Peyer's patch (tissue), 4 donors: ENCODE measurements around the gene CDKL4. TPM values are rescaled to one million over a fixed set of nuclear protein-coding genes. Genes with fewer than 3 reads are reported as not detected.
"Not testable (repeated sequence)": the region's sequence is repeated elsewhere in the genome, so short reads cannot be mapped to it uniquely, and the experiment has no call there.

Source experiments
- DNase-seq, 3 donors: peaks; one replicate each; pipeline ENCODE4 v3.0.0-alpha.2; 2017 to 2019
- H3K27ac ChIP-seq, 4 donors: fragments of 200-600 bp; sonication (generic); one replicate each; pipeline ENCODE4 v1.5.1; 2016 to 2019
- H3K27me3 ChIP-seq, 2 donors: fragments of 200-600 bp; sonication (generic); one replicate each; pipeline ENCODE4 v1.5.1; 2019
- H3K36me3 ChIP-seq, 3 donors: fragments of 200-600 bp; sonication (generic); one replicate each; pipeline ENCODE4 v1.5.1; 2016 to 2019
- H3K4me1 ChIP-seq, 4 donors: fragments of 200-600 bp; sonication (generic); one replicate each; pipeline ENCODE4 v1.5.1; 2016 to 2019
- H3K4me3 ChIP-seq, 4 donors: fragments of 200-600 bp; sonication (generic); 1 replicate in 3 of 4; 2 replicates in 1 of 4; pipeline ENCODE4 v1.5.1; 2016 to 2019; ENCODE audit warnings: mild to moderate bottlenecking in 1 of 4
- H3K9me3 ChIP-seq, 4 donors: fragments of 200-600 bp; sonication (generic); one replicate each; pipeline ENCODE4 v1.5.1; 2016 to 2019; ENCODE audit warnings: mild to moderate bottlenecking in 1 of 4
- POLR2A ChIP-seq, 2 donors: fragments of 450-650 bp; IDR thresholded peaks; one replicate each; pipeline ENCODE4 v1.5.1; 2017; ENCODE audit warnings: antibody characterized with exemption in 2 of 2, mild to moderate bottlenecking in 2 of 2, moderate library complexity in 2 of 2
- total RNA-seq, 4 donors: library from RNA; depleted of rRNA; stranded (reverse); fragments of >200 nt; gene quantifications; one replicate each; pipeline ENCODE4 v1.1.0, GENCODE V29; 2016
- TF ChIP-seq, protein P1 (sequence below), 6 experiments: fragments of 450-650 bp in 4 of 6; fragments of 200-600 bp in 2 of 6; sonication (generic) in 1 of 6; IDR thresholded peaks; one replicate each; pipeline ENCODE4 v1.5.1; 2017 to 2019; ENCODE audit warnings: antibody characterized with exemption in 6 of 6, mild to moderate bottlenecking in 3 of 6, moderate library complexity in 1 of 6

CDKL4 gene
- total RNA-seq, 4 donors from 2014 or later: 0.70 to 4.1 (median 0.80) TPM; not detected in 1

- TF ChIP-seq, protein P1, sequence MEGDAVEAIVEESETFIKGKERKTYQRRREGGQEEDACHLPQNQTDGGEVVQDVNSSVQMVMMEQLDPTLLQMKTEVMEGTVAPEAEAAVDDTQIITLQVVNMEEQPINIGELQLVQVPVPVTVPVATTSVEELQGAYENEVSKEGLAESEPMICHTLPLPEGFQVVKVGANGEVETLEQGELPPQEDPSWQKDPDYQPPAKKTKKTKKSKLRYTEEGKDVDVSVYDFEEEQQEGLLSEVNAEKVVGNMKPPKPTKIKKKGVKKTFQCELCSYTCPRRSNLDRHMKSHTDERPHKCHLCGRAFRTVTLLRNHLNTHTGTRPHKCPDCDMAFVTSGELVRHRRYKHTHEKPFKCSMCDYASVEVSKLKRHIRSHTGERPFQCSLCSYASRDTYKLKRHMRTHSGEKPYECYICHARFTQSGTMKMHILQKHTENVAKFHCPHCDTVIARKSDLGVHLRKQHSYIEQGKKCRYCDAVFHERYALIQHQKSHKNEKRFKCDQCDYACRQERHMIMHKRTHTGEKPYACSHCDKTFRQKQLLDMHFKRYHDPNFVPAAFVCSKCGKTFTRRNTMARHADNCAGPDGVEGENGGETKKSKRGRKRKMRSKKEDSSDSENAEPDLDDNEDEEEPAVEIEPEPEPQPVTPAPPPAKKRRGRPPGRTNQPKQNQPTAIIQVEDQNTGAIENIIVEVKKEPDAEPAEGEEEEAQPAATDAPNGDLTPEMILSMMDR (IDR thresholded peaks at IDR 0.05): no peak
- no peak for TF ChIP-seq POLR2A (IDR thresholded peaks at IDR 0.05)
- H3K9me3 ChIP-seq: no peaks in the 10 kb centered on the region
- H3K4me3 ChIP-seq: no peak overlapping the region
- no peaks in the 10 kb centered on the region for H3K27me3 ChIP-seq
- H3K27ac ChIP-seq: no peak overlapping the region
- no peaks in the 10 kb centered on the region for H3K4me1 ChIP-seq
- H3K36me3 ChIP-seq: no peaks in the 10 kb centered on the region
- DNase-seq: no peak
These were observed 66.8 kb downstream of the CDKL4 start for GRCh38 chr2:39176997-39177396.

- no peaks in the 10 kb centered on the region for H3K9me3 ChIP-seq
- H3K27ac ChIP-seq: no peak overlapping the region
- no peak for DNase-seq
- H3K36me3 ChIP-seq: no peaks in the 10 kb centered on the region
- H3K4me1 ChIP-seq: no peaks in the 10 kb centered on the region
- no peak overlapping the region for H3K4me3 ChIP-seq
- no peaks in the 10 kb centered on the region for H3K27me3 ChIP-seq
- TF ChIP-seq POLR2A (IDR thresholded peaks at IDR 0.05): no peak
- TF ChIP-seq, protein P1 (IDR thresholded peaks at IDR 0.05): no peak
These were observed 68.6 kb downstream of the CDKL4 start for GRCh38 chr2:39175026-39175812.

GRCh38 chr2:39174022-39174421 lies 69.7 kb downstream of the CDKL4 start:
- Histone ChIP-seq H3K36me3 (no peaks in the 10 kb centered on the region), H3K4me3 (no peak overlapping the region), H3K27me3 (no peaks in the 10 kb centered on the region), H3K9me3 (no peaks in the 10 kb centered on the region), H3K4me1 (no peaks in the 10 kb centered on the region), H3K27ac (no peak overlapping the region)
- DNase-seq: no peak
- no peak for TF ChIP-seq POLR2A (IDR thresholded peaks at IDR 0.05)
- TF ChIP-seq, protein P1 (IDR thresholded peaks at IDR 0.05): no peak

GRCh38 chr2:39172047-39172706 lies 71.6 kb downstream of the CDKL4 start:
- H3K4me1 ChIP-seq, H3K36me3 ChIP-seq, H3K4me3 ChIP-seq, DNase-seq, H3K27ac ChIP-seq, H3K9me3 ChIP-seq, H3K27me3 ChIP-seq: not testable (repeated sequence)

- Histone ChIP-seq H3K27me3 (no peaks in the 10 kb centered on the region), H3K4me3 (no peak overlapping the region), H3K27ac (no peak overlapping the region), H3K9me3 (no peaks in the 10 kb centered on the region), H3K4me1 (no peaks in the 10 kb centered on the region), H3K36me3 (no peaks in the 10 kb centered on the region)
- TF ChIP-seq POLR2A (IDR thresholded peaks at IDR 0.05): no peak
- TF ChIP-seq, protein P1 (IDR thresholded peaks at IDR 0.05): no peak
- no peak for DNase-seq
These were observed 72.1 kb downstream of the CDKL4 start for GRCh38 chr2:39171621-39172020.

GRCh38 chr2:39164089-39164488 lies 79.7 kb downstream of the CDKL4 start:
- H3K4me3 ChIP-seq: no peak overlapping the region
- TF ChIP-seq, protein P1 (IDR thresholded peaks at IDR 0.05): no peak
- TF ChIP-seq POLR2A (IDR thresholded peaks at IDR 0.05): no peak
- H3K27me3 ChIP-seq: no peaks in the 10 kb centered on the region
- no peaks in the 10 kb centered on the region for H3K4me1 ChIP-seq
- H3K36me3 ChIP-seq: no peaks in the 10 kb centered on the region
- H3K9me3 ChIP-seq: no peaks in the 10 kb centered on the region
- DNase-seq: no peak
- H3K27ac ChIP-seq: no peak overlapping the region
